PFSK-1 (cell line): Measurements from ENCODE around the gene CTBP2.

Experiments
- FOXP2 ChIP-seq: optimal IDR thresholded peaks from 2 replicates; pipeline ENCODE3; 2011; ENCODE audit warnings: borderline replicate concordance, control low read depth, inconsistent platforms; ENCODE audit not compliant: insufficient read depth; ENCODE audit errors: extremely low read length, extremely low read depth
- POLR2AphosphoS5 ChIP-seq: IDR thresholded peaks from 2 replicates; pipeline ENCODE4 v1.6.1; 2012; ENCODE audit warnings: low read depth, mild to moderate bottlenecking, control low read depth, low read length, moderate library complexity
- REST ChIP-seq, 2 experiments: IDR thresholded peaks; 2 replicates each; pipeline versions ENCODE4 v1.6.1 to v1.8.0; 2011 to 2012; ENCODE audit warnings: low read depth in 2 of 2, low read length in 2 of 2, control low read depth in 1 of 2, inconsistent platforms in 1 of 2, mild to moderate bottlenecking in 1 of 2, moderate library complexity in 1 of 2; ENCODE audit not compliant: insufficient read depth in 1 of 2
- SIN3A ChIP-seq: IDR thresholded peaks from 2 replicates; pipeline ENCODE4 v1.6.1; 2012; ENCODE audit warnings: mild to moderate bottlenecking, low read length, moderate library complexity, borderline replicate concordance; ENCODE audit not compliant: insufficient read depth
- TAF1 ChIP-seq: IDR thresholded peaks from 2 replicates; pipeline ENCODE4 v1.6.1; 2012; ENCODE audit warnings: low read length, control low read depth, borderline replicate concordance; ENCODE audit not compliant: insufficient read depth

The CTBP2 gene

GRCh38 chr10:124997306-124997705, 163.1 kb downstream of the CTBP2 start:
- TF ChIP-seq FOXP2 = no peak
- TF ChIP-seq TAF1 = no peak
- TF ChIP-seq POLR2AphosphoS5 = no peak
- TF ChIP-seq REST (IDR thresholded peaks at IDR 0.05; ENCODE audit: insufficient read depth in 1 of 2, low read depth in 2 of 2, low read length in 2 of 2) = no peak
- no peak for TF ChIP-seq SIN3A

- TF ChIP-seq FOXP2 = no peak
- no peak for TF ChIP-seq TAF1
- no peak for TF ChIP-seq POLR2AphosphoS5
- no peak for TF ChIP-seq SIN3A
- no peak for TF ChIP-seq REST (IDR thresholded peaks at IDR 0.05; ENCODE audit: insufficient read depth in 1 of 2, low read depth in 2 of 2, low read length in 2 of 2)
Measured at GRCh38 chr10:124996854-124997215, 163.5 kb downstream of the CTBP2 start.

- TF ChIP-seq SIN3A (no peak), FOXP2 (no peak), REST (IDR thresholded peaks at IDR 0.05; ENCODE audit: insufficient read depth in 1 of 2, low read depth in 2 of 2, low read length in 2 of 2) (no peak), POLR2AphosphoS5 (no peak), TAF1 (no peak)
Measured at GRCh38 chr10:124996127-124996853, 164.1 kb downstream of the CTBP2 start.

GRCh38 chr10:124995605-124996004, 164.8 kb downstream of the CTBP2 start:
- TF ChIP-seq POLR2AphosphoS5 (no peak), TAF1 (no peak), SIN3A (no peak), REST (IDR thresholded peaks at IDR 0.05; ENCODE audit: insufficient read depth in 1 of 2, low read depth in 2 of 2, low read length in 2 of 2) (no peak), FOXP2 (no peak)
